Nephron progenitor cell (in vitro differentiated cells): ENCODE results near the gene NLK.

Experiments used
- DNase-seq: peaks from one replicate; pipeline ENCODE4 v3.0.0; 2021
- H3K27ac Mint-ChIP-seq: 2 replicates; pipeline ENCODE4 v1.8.0; 2021; ENCODE audit warnings: mild to moderate bottlenecking, moderate library complexity, mixed read lengths
- H3K27me3 Mint-ChIP-seq: 2 replicates; pipeline ENCODE4 v1.8.0; 2021; ENCODE audit warnings: mild to moderate bottlenecking, low read depth, mixed read lengths; ENCODE audit not compliant: poor library complexity
- H3K36me3 Mint-ChIP-seq: 2 replicates; pipeline ENCODE4 v1.8.0; 2021; ENCODE audit warnings: low read depth, mixed read lengths
- H3K4me1 Mint-ChIP-seq: 2 replicates; pipeline ENCODE4 v1.8.0; 2021; ENCODE audit warnings: mixed read lengths
- H3K4me3 Mint-ChIP-seq: 2 replicates; pipeline ENCODE4 v1.8.0; 2021; ENCODE audit warnings: mild to moderate bottlenecking, moderate library complexity, mixed read lengths
- H3K9me3 Mint-ChIP-seq: 2 replicates; pipeline ENCODE4 v1.8.0; 2021; ENCODE audit warnings: mild to moderate bottlenecking, moderate library complexity, mixed read lengths
- CTCF ChIP-seq: fragments of 200-600 bp; sonication (generic); IDR thresholded peaks from 2 replicates; pipeline ENCODE4 v1.5.0; 2021; ENCODE audit warnings: antibody characterized with exemption

Gene NLK

GRCh38 chr17:28041068-28041843, 1.2 kb upstream of the NLK start:
- Mint-ChIP-seq H3K9me3 (peaks cover 13% of the 10 kb centered on the region), H3K27ac (peak overlapping the region; percentile 94), H3K4me1 (peaks cover 42% of the 10 kb centered on the region), H3K4me3 (peak overlapping the region; percentile 96), H3K27me3 (peaks cover 4% of the 10 kb centered on the region), H3K36me3 (peaks cover 17% of the 10 kb centered on the region)
- peak; percentile 100 for DNase-seq
- no peak for TF ChIP-seq CTCF

- DNase-seq = no peak
- Mint-ChIP-seq H3K4me1 (peaks cover 50% of the 10 kb centered on the region), H3K4me3 (peak overlapping the region; percentile 96), H3K9me3 (peaks cover 13% of the 10 kb centered on the region), H3K27ac (peak overlapping the region; percentile 9), H3K27me3 (peaks cover 4% of the 10 kb centered on the region), H3K36me3 (peaks cover 17% of the 10 kb centered on the region)
- TF ChIP-seq CTCF = no peak
Observed at GRCh38 chr17:28041844-28042656, 427 bp upstream of the NLK start.

- peaks cover 13% of the 10 kb centered on the region for H3K9me3 Mint-ChIP-seq
- H3K4me3 Mint-ChIP-seq = peak overlapping the region; percentile 96
- no peak for DNase-seq
- peaks cover 58% of the 10 kb centered on the region for H3K4me1 Mint-ChIP-seq
- H3K27ac Mint-ChIP-seq = peak overlapping the region; percentile 9
- peaks cover 17% of the 10 kb centered on the region for H3K36me3 Mint-ChIP-seq
- no peak for TF ChIP-seq CTCF
- peaks cover 4% of the 10 kb centered on the region for H3K27me3 Mint-ChIP-seq
Observed at GRCh38 chr17:28042721-28043291, 329 bp downstream of the NLK start.

GRCh38 chr17:28043296-28043695, 819 bp downstream of the NLK start:
- H3K27ac Mint-ChIP-seq = no peak overlapping the region
- H3K27me3 Mint-ChIP-seq = peaks cover 4% of the 10 kb centered on the region
- TF ChIP-seq CTCF = no peak
- peaks cover 13% of the 10 kb centered on the region for H3K9me3 Mint-ChIP-seq
- DNase-seq = no peak
- peaks cover 17% of the 10 kb centered on the region for H3K36me3 Mint-ChIP-seq
- peaks cover 62% of the 10 kb centered on the region for H3K4me1 Mint-ChIP-seq
- peak overlapping the region; percentile 96 for H3K4me3 Mint-ChIP-seq

GRCh38 chr17:28043741-28044140, 1.3 kb downstream of the NLK start:
- Mint-ChIP-seq H3K27ac (no peak overlapping the region), H3K27me3 (peaks cover 4% of the 10 kb centered on the region), H3K9me3 (peaks cover 13% of the 10 kb centered on the region), H3K36me3 (peaks cover 17% of the 10 kb centered on the region), H3K4me1 (peaks cover 62% of the 10 kb centered on the region), H3K4me3 (peak overlapping the region; percentile 96)
- no peak for DNase-seq
- TF ChIP-seq CTCF = no peak
